ENCODE data around the gene DRC7.

DNA sequence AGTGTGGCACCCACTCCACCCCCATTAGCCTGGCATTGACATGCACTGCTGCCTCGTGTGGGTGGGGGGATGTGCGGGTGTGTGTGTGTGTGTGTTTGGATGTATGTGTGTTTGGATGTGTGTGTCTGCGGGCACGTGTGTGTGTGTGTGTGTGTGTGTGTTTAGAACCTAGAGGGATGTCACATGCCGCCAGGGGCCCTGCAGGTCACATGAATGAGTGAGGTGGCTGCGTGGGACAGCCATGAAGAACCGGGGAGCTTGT lies 50.0 kb downstream of the DRC7 start:
- TF ChIP-seq, protein P1, sequence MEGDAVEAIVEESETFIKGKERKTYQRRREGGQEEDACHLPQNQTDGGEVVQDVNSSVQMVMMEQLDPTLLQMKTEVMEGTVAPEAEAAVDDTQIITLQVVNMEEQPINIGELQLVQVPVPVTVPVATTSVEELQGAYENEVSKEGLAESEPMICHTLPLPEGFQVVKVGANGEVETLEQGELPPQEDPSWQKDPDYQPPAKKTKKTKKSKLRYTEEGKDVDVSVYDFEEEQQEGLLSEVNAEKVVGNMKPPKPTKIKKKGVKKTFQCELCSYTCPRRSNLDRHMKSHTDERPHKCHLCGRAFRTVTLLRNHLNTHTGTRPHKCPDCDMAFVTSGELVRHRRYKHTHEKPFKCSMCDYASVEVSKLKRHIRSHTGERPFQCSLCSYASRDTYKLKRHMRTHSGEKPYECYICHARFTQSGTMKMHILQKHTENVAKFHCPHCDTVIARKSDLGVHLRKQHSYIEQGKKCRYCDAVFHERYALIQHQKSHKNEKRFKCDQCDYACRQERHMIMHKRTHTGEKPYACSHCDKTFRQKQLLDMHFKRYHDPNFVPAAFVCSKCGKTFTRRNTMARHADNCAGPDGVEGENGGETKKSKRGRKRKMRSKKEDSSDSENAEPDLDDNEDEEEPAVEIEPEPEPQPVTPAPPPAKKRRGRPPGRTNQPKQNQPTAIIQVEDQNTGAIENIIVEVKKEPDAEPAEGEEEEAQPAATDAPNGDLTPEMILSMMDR (IDR thresholded peaks at IDR 0.05): no peak
- no peak for TF ChIP-seq EZH2phosphoT487 (IDR thresholded peaks at IDR 0.05)

Data from neural progenitor cell (in vitro differentiated cells).